Endodermal cell (in vitro differentiated cells): ENCODE measurements around the gene CHI3L2. TPM values are rescaled to one million over a fixed set of nuclear protein-coding genes. Genes with fewer than 3 reads are reported as not detected.

Experiments used
- DNase-seq: peaks from one replicate; pipeline ENCODE4 v3.0.0-alpha.2; 2017
- H3K27ac ChIP-seq: 2 replicates; pipeline ENCODE4 v1.5.1; 2013; ENCODE audit warnings: mild to moderate bottlenecking, low read depth, low read length, moderate library complexity
- H3K27me3 ChIP-seq: 2 replicates; pipeline ENCODE4 v1.6.1; 2013; ENCODE audit warnings: mild to moderate bottlenecking, low read length, moderate library complexity; ENCODE audit not compliant: insufficient read depth, control insufficient read depth, poor library complexity, severe bottlenecking
- H3K36me3 ChIP-seq: 2 replicates; pipeline ENCODE4 v1.7.0; 2013; ENCODE audit warnings: mild to moderate bottlenecking, low read length, moderate library complexity; ENCODE audit not compliant: control insufficient read depth, insufficient read depth
- H3K4me1 ChIP-seq: one replicate; pipeline ENCODE4 v1.7.0; 2013; ENCODE audit warnings: low read length; ENCODE audit not compliant: control insufficient read depth, insufficient read depth
- H3K4me3 ChIP-seq: 2 replicates; pipeline ENCODE4 v1.5.1; 2013; ENCODE audit warnings: mild to moderate bottlenecking, low read length, moderate library complexity
- H3K9ac ChIP-seq: 2 replicates; pipeline ENCODE4 v1.6.1; 2013; ENCODE audit warnings: mild to moderate bottlenecking, low read length, moderate library complexity; ENCODE audit not compliant: poor library complexity, severe bottlenecking; ENCODE audit errors: extremely low read depth
- H3K9me3 ChIP-seq: 2 replicates; pipeline ENCODE4 v1.6.1; 2013; ENCODE audit warnings: mild to moderate bottlenecking, low read length, moderate library complexity; ENCODE audit not compliant: control insufficient read depth
- H3K27ac Mint-ChIP-seq: 2 replicates; pipeline ENCODE4 v1.8.0; 2020; ENCODE audit warnings: mixed read lengths
- H3K27me3 Mint-ChIP-seq: 2 replicates; pipeline ENCODE4 v1.8.0; 2021; ENCODE audit warnings: mild to moderate bottlenecking, mixed read lengths; ENCODE audit not compliant: insufficient read depth
- H3K36me3 Mint-ChIP-seq: 2 replicates; pipeline ENCODE4 v1.8.0; 2020; ENCODE audit warnings: low read depth, mixed read lengths
- H3K4me1 Mint-ChIP-seq: 2 replicates; pipeline ENCODE4 v1.8.0; 2020; ENCODE audit warnings: mixed read lengths
- H3K4me3 Mint-ChIP-seq: 2 replicates; pipeline ENCODE4 v1.8.0; 2020; ENCODE audit warnings: mild to moderate bottlenecking, moderate library complexity, mixed read lengths
- H3K9me3 Mint-ChIP-seq: 2 replicates; pipeline ENCODE4 v1.8.0; 2020; ENCODE audit warnings: mild to moderate bottlenecking, mixed read lengths
- WGBS, 2 experiments: methylation state at CpG; one replicate each; pipeline versions ENCODE4 v1.1.5 to v1.1.7; 2013; ENCODE audit warnings: missing lambda C conversion rate in 2 of 2, mixed read lengths in 1 of 2; ENCODE audit not compliant: insufficient coverage in 1 of 2, insufficient read length in 1 of 2; 5-methylcytosine and 5-hydroxymethylcytosine counted together
- total RNA-seq, 2 donors: library from RNA; stranded (reverse); fragmentation: NEBNext Ultra II Directional in 1 of 2; extraction: Animal tissue kit (Norgen Biotek cat#: 25700) in 1 of 2; gene quantifications; 2 replicates in 1 of 2; 3 replicates in 1 of 2; pipeline ENCODE4 v1.2.1, GENCODE V29; 2021
- TF ChIP-seq, protein P1 (sequence below): fragments of 200-600 bp; sonication (generic); conservative IDR thresholded peaks from 2 replicates; pipeline ENCODE4 v1.5.0; 2021; ENCODE audit warnings: antibody characterized with exemption, mild to moderate bottlenecking

CHI3L2 gene
- total RNA-seq, 2 donors from 2014 or later = not detected

DNA sequence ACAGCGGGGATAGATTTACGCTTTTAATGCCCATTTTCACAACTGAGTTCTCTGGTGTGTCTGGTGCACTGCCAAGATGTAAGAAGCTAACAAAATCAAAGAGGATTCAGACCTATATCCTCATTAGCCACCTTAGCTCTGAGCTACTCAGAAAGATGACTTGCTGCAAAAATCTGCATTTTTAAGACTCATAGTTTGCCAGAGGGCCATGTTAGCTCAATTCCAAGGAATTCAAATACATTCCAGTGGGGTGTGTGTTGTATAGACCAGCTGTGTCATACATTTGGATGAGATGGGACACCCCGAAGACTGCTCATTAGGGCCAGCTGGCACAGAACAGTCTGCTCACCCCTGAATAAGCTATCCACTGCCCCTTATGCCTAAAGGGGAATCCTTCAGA is 36.0 kb upstream of the CHI3L2 start:
- no peaks in the 10 kb centered on the region for H3K27me3 ChIP-seq
- no peaks in the 10 kb centered on the region for H3K9me3 Mint-ChIP-seq
- peaks cover 8% of the 10 kb centered on the region for H3K36me3 ChIP-seq
- H3K9ac ChIP-seq = no peak overlapping the region
- H3K36me3 Mint-ChIP-seq = peaks cover 29% of the 10 kb centered on the region
- H3K4me3 Mint-ChIP-seq = no peak overlapping the region
- no peak overlapping the region for H3K27ac ChIP-seq
- no peak for DNase-seq
- H3K4me1 Mint-ChIP-seq = peaks cover 25% of the 10 kb centered on the region
- WGBS, 2 experiments = 64% methylated on average over 3 of the region's 3 CpGs; no CpG with 5 or more reads in 1 of the 2 experiments
- H3K4me3 ChIP-seq = no peak overlapping the region
- peaks cover 12% of the 10 kb centered on the region for H3K4me1 ChIP-seq
- H3K27me3 Mint-ChIP-seq = no peaks in the 10 kb centered on the region
- no peaks in the 10 kb centered on the region for H3K9me3 ChIP-seq
- H3K27ac Mint-ChIP-seq = no peak overlapping the region
- TF ChIP-seq, protein P1, sequence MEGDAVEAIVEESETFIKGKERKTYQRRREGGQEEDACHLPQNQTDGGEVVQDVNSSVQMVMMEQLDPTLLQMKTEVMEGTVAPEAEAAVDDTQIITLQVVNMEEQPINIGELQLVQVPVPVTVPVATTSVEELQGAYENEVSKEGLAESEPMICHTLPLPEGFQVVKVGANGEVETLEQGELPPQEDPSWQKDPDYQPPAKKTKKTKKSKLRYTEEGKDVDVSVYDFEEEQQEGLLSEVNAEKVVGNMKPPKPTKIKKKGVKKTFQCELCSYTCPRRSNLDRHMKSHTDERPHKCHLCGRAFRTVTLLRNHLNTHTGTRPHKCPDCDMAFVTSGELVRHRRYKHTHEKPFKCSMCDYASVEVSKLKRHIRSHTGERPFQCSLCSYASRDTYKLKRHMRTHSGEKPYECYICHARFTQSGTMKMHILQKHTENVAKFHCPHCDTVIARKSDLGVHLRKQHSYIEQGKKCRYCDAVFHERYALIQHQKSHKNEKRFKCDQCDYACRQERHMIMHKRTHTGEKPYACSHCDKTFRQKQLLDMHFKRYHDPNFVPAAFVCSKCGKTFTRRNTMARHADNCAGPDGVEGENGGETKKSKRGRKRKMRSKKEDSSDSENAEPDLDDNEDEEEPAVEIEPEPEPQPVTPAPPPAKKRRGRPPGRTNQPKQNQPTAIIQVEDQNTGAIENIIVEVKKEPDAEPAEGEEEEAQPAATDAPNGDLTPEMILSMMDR = no peak

DNA sequence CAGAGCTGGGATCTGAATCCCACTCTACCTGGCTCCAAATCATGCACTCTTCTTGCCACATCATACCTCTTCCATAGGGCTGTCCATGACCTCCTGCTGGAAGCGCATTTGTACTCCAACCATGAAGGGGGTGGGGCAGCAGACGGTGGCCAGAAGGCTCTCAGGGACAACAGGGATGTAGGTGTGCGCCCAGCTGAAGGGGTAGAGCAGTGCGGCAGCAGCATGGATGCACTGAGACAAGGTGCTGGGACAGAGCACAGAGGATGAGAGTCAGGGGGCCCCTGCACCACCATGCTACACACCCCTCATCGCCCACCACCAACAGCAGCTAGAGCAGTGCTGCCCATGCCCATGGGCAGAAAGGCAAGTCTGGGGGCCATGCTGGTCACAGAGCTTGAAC is 35.4 kb upstream of the CHI3L2 start:
- H3K9me3 Mint-ChIP-seq = no peaks in the 10 kb centered on the region
- TF ChIP-seq, protein P1 = no peak
- peaks cover 25% of the 10 kb centered on the region for H3K4me1 Mint-ChIP-seq
- WGBS, 2 experiments = 84 to 94% methylated on average over 4 to 5 of the region's 5 CpGs
- no peak for DNase-seq
- no peaks in the 10 kb centered on the region for H3K9me3 ChIP-seq
- no peak overlapping the region for H3K9ac ChIP-seq
- H3K27ac Mint-ChIP-seq = peak overlapping the region; percentile 38
- peaks cover 2% of the 10 kb centered on the region for H3K36me3 ChIP-seq
- H3K36me3 Mint-ChIP-seq = peaks cover 23% of the 10 kb centered on the region
- H3K27me3 ChIP-seq = no peaks in the 10 kb centered on the region
- no peak overlapping the region for H3K4me3 Mint-ChIP-seq
- peaks cover 12% of the 10 kb centered on the region for H3K4me1 ChIP-seq
- no peak overlapping the region for H3K27ac ChIP-seq
- no peaks in the 10 kb centered on the region for H3K27me3 Mint-ChIP-seq
- no peak overlapping the region for H3K4me3 ChIP-seq

DNA sequence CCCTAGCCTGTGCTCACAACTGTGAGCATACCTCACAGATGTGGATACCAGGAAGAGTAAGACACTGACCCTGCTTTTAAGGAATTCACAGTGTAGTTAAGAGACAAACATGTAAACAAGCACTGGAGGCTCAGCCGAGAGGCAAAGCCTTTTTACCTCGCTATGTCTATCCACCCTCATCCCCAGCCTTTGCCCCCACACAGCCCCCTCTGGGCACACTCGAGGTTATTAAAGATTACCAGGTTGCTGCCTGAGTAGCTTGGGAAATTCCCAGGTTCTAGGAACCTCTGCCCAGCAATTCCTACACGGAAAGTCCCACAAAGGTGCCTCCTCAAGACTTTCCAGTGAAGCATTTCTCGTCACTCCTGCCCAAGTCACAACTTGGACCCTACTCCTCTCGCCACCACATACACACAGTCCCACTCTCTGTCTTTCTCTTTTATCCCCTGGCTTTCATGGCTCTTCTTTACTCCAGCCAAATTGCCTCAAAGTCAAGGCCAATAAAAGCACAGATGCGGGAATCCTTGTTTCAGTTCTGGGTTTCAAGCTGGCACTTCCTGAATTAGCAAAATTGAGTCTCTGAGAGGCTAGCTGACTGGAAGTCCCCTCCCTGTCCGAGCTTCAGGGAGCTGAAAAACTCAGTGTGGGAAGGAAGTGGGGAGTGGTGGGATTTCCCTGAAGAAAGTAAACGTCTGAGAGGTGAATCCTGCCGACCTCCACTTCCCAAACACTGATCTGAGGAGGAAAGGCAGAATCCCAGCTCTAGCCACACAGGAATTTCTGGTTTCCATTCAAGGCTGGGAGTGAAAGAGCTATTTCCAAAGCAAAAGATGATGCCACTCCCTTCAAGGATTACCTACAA is 34.6 kb upstream of the CHI3L2 start:
- Mint-ChIP-seq H3K27ac (peak overlapping the region; percentile 38), H3K9me3 (no peaks in the 10 kb centered on the region), H3K36me3 (peaks cover 20% of the 10 kb centered on the region), H3K27me3 (no peaks in the 10 kb centered on the region), H3K4me3 (no peak overlapping the region), H3K4me1 (peaks cover 25% of the 10 kb centered on the region)
- TF ChIP-seq, protein P1 = no peak
- no peak for DNase-seq
- H3K4me3 ChIP-seq = no peak overlapping the region
- peaks cover 12% of the 10 kb centered on the region for H3K4me1 ChIP-seq
- no peak overlapping the region for H3K9ac ChIP-seq
- no peaks in the 10 kb centered on the region for H3K36me3 ChIP-seq
- no peaks in the 10 kb centered on the region for H3K27me3 ChIP-seq
- H3K9me3 ChIP-seq = no peaks in the 10 kb centered on the region
- H3K27ac ChIP-seq = no peak overlapping the region
- WGBS, 2 experiments = 73 to 80% methylated on average over 8 to 10 of the region's 10 CpGs
